ENCODE data around the gene ZDHHC19.
"Not testable (repeated sequence)": the region's sequence is repeated elsewhere in the genome, so short reads cannot be mapped to it uniquely, and the experiment has no call there.

ZDHHC19 gene

GRCh38 chr3:196198771-196199753, 12.1 kb downstream of the ZDHHC19 start:
- DNase-seq = no peak

GRCh38 chr3:196198081-196198675, 13.0 kb downstream of the ZDHHC19 start:
- DNase-seq = no peak

DNA sequence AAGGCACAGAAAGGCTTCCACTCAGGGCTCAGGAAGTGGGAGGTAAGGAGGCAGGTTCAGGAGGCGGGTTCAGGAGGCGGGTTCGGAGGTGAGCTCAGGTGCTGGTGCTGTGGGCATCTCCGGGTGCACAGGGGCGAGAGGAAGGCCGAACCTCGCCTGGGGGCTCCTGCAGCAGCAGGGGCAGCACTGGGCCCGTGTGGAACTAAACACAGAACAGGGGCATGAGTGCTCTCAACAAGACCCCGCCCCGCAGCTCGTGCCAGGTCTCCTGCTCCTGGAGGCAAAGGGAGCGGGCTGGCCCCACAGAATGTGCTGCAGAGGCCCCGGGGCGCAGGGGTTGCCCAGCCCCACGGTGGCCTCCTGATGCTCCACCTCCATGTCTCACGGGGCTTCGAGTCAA, 13.7 kb downstream of the ZDHHC19 start:
- no peak for DNase-seq

- peak in 1 of 14 donors; percentile 18 for DNase-seq
Measured at GRCh38 chr3:196195664-196196265, 15.4 kb downstream of the ZDHHC19 start.

DNA sequence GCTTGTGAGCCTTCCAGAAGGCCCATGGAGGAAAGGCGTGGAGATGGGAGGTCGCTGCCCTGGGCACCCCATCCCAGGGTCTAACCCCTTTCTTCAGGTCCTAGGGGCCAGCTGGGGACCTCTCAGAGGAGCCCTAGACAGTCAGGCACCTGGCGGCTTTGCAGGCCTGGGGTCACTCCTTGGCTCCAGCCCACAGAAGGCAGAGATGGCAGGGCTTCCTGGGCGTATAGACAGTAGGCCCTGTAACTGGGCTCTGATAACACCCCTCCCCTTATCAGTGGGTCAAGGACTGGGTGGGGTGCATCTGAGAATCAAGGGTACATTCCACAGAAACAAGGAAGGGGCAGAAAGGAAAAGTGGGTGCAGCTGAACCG, 16.7 kb downstream of the ZDHHC19 start:
- no peak for DNase-seq

- DNase-seq = peak in 2 of 14 donors; percentile 20 to 31
Measured at GRCh38 chr3:196193736-196194541, 17.3 kb downstream of the ZDHHC19 start.

GRCh38 chr3:196193133-196193735, 18.0 kb downstream of the ZDHHC19 start:
- peak in 2 of 14 donors; percentile 36 to 79 for DNase-seq

- peak in 1 of 14 donors; percentile 37 for DNase-seq
Measured at GRCh38 chr3:196192524-196193051, 18.6 kb downstream of the ZDHHC19 start.

- DNase-seq = no peak
Measured at GRCh38 chr3:196192036-196192523, 19.1 kb downstream of the ZDHHC19 start.

DNA sequence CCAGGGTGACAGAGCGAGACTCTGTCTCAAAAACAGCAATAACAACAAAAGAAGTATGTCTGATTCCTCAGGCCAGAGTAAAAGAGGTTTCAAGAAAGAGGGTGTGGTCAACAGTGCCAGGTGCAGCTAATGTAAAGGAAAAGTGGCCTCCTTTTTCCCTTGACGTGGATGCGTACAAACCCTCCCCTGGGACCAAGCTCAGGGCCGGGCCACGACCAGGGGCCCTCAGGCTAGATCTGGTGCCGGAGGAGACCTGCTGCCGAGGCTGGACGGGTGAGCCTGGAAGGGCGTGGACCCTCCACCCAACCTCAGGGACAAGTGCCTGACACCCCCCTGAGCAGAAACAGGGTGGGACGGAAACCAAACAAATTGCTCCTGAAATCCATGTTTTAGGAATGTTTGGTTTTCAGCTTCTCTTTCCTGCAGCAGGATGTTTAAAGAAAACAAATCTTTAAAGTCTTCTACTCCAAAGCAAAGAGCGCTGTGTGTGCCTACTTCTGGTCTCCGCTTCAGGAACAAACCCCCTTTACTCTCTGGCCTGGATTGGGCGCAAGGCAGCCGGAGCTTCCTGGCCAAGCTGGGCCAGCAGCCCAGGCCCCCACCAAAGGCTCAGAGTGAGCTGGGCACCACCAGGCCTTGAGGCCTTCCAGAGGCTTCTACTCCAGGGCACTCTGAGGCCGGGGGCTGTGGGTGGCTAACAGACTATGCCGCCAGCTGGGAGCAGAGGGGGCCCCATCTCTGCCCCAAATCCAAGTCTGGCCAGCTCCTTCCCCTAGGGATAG, 21.4 kb downstream of the ZDHHC19 start:
- DNase-seq = peak in 5 of 14 donors; percentile 10 to 47 (median 23)

DNA sequence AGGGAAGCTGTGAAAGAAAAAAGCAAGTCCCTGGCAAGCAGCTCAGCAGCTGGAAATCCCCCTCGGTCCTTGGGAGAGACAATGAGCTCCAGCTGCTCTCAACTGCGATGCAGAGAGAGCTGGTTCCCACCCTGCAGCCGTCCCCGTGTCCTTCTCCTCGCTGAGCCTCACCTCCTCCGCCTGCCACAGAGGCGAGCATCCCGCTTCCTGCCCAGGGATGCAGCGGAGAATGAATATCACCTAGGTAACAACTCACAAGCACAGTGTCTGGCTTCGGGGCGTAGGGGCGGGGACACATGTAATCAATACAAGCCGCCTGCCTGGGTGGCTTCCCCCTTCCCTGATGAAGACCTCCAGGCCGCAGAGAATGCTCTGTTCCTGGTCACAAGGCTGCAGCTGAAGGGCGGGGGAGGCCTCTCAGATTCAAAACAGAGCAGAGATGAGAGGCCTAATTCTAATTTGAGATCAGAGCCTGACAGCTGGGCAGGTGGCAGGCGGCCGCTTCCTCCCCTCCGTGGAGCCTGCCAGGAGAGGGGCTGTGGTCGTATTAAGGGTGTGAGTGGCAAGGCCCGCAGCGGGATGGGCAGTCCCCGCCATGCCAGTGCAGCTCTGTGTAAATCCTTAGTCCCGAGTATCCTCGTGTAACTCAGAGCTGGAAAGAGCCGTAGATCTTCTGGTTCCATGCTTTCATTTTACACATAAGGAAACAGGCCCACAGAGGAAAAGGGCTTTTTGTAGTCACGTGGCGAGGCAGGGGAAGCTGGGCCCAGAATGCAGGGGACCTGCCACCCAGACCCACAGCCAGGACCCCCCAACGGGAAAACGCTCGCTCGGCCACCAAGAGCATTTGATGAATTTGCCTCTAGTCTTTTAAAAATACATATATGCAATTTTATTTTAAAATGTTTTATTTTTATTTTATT, 24.3 kb downstream of the ZDHHC19 start:
- peak in 7 of 14 donors; percentile 15 to 63 (median 21) for DNase-seq

DNA sequence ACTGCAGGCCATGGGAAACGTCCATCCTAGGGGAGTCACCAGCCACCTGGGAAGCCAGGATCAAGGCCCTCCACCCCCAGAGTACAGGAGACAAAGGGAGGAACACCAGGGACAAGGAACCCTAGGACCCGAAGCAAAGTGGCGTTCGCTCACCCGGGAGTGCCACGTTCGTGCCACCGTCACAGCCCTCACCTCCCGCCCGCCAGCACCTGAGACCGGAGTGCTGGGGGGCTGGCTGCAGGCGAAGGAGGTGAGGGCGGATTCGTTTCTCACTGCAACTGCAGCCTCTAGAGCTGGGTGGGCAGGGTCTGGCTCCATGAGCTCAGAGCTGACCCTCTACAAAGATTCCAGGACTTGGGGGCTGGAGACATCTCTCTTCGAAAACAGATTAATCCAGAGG, 26.3 kb downstream of the ZDHHC19 start:
- DNase-seq = no peak

DNA sequence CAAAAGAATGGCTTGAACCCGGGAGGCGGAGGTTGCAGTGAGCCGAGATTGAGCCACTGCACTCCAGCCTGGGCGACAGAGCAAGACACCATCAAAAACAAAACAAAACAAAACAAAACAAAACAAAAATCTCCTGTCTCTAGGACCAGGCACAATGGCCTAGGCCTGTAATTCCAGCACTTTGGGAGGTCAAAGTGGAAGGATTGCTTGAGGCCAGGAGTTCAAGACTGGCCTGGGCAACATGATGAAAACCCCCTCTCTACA, 27.1 kb downstream of the ZDHHC19 start:
- not testable (repeated sequence) for DNase-seq

- no peak for DNase-seq
Measured at GRCh38 chr3:196181127-196181546, 30.1 kb downstream of the ZDHHC19 start.

- DNase-seq = no peak
Measured at GRCh38 chr3:196180346-196180745, 30.9 kb downstream of the ZDHHC19 start.

DNA sequence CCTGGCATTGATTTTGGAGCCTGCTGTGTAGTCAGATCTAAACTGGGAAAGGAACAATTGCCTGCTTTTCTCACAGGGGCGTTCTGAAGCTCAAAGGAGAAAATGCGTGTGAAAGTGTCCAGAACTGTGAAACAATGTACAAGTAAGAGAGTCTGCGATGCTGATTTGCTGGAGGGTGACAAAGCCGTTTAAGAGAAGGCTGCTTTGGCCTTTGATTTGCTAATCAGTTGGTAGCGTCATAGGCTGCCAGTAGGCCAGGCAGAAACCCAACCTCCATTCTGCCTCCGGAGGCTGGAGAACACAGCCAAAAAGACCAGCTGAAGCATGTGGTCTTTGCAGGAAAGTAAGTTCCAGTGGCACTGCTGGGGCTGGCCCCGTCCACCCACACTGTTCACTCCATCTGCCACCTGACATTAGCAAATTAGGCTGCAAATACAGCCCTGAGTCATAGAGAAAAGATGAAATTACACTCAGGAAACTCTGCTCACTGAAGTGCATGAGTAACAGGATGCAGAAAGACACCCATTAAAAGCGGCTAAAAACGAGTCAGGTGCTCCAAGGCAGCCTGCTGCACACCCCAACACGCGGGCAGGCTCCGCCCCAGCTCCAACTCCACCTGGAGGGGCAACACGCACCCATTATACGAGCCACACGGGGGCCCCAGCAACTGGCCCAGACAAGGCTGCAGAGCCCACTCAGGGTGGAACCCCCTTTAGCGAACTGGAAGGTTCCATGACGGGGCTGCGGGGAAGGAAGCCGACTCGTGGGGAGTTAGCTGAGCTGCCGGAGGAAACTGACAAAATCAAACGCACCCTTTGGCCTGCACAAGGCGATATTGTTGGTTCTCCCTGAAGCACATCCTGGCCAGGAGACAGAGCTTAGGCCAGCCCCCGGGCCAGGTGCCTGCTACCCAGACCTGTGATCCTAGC, 31.6 kb downstream of the ZDHHC19 start:
- peak in 12 of 14 donors; percentile 50 to 99 (median 69) for DNase-seq

DNA sequence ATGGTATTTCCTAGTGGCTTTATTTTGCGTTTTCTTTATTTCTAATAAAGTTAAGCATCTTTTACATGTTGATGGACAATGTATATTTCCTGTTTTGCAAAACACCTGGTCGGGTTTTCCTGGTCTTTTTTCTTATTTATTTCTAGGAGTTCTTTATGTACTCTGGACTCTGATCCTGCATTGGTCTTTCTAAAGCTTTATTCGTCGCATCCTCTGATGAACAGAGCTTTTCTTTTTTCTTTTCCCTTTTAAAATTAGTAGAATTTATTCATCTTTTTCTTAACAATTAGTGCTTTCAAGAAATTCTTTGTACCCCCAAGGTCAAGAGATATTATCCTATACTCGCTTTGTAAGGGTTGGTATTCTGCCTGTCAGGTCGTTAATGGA, 32.2 kb downstream of the ZDHHC19 start:
- no peak for DNase-seq

- DNase-seq = peak in 1 of 14 donors; percentile 25
Measured at GRCh38 chr3:196177967-196178366, 33.2 kb downstream of the ZDHHC19 start.

DNA sequence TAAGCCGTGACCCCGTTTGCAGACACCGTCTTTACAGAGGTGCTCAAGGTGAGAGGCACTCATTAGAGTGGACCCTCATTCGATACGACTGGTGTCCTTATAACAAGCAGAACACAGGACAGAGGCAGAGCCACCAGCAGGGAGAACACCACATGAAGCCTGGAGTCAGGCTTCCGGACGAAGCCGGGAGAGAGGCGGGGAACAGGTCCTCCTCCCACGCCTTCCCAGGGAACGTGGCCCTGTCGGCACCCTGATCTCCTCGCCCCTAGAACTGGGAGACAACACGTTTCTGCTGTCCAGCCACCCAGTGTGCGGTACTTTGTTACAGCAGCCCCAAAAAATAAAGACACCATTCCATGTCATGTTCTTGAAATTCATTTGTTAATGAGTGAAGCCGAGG, 33.6 kb downstream of the ZDHHC19 start:
- DNase-seq = no peak
